Activated CD4-positive, alpha-beta T cell treated with anti-CD3 and anti-CD28 coated beads, Interleukin-2, Interleukin-4, amounts not matched to agents 100 ng/mL and 50 ng/mL, durations not matched to agents 16 hours and 8 hours (primary cell): ENCODE measurements around the gene C10orf90.
"Not testable (repeated sequence)": the region's sequence is repeated elsewhere in the genome, so short reads cannot be mapped to it uniquely, and the experiment has no call there.

Experiments used
- DNase-seq: peaks from one replicate; pipeline ENCODE4 v3.0.0-alpha.2; 2020; ENCODE audit warnings: low spot score

The C10orf90 gene

GRCh38 chr10:126583552-126584200, 86.8 kb downstream of the C10orf90 start:
- no peak for DNase-seq

- no peak for DNase-seq
These were observed 88.8 kb downstream of the C10orf90 start for GRCh38 chr10:126581648-126582046.

GRCh38 chr10:126580873-126581647, 89.4 kb downstream of the C10orf90 start:
- no peak for DNase-seq

- DNase-seq = no peak
These were observed 94.2 kb downstream of the C10orf90 start for GRCh38 chr10:126576336-126576735.

GRCh38 chr10:126570621-126571602, 99.6 kb downstream of the C10orf90 start:
- no peak for DNase-seq

- no peak for DNase-seq
These were observed 100.3 kb downstream of the C10orf90 start for GRCh38 chr10:126570245-126570570.

- no peak for DNase-seq
These were observed 100.8 kb downstream of the C10orf90 start for GRCh38 chr10:126569513-126570244.

GRCh38 chr10:126568809-126569385, 101.6 kb downstream of the C10orf90 start:
- DNase-seq = no peak

GRCh38 chr10:126565871-126566270, 104.6 kb downstream of the C10orf90 start:
- DNase-seq = no peak

GRCh38 chr10:126565441-126565840, 105.1 kb downstream of the C10orf90 start:
- no peak for DNase-seq

GRCh38 chr10:126564326-126564888, 106.1 kb downstream of the C10orf90 start:
- no peak for DNase-seq

- DNase-seq = no peak
These were observed 107.1 kb downstream of the C10orf90 start for GRCh38 chr10:126563361-126563760.

- DNase-seq = no peak
These were observed 108.4 kb downstream of the C10orf90 start for GRCh38 chr10:126561921-126562680.

GRCh38 chr10:126561294-126561920, 109.1 kb downstream of the C10orf90 start:
- no peak for DNase-seq

- DNase-seq = no peak
These were observed 111.6 kb downstream of the C10orf90 start for GRCh38 chr10:126558881-126559280.

- DNase-seq = no peak
These were observed 119.3 kb downstream of the C10orf90 start for GRCh38 chr10:126551202-126551601.

- DNase-seq = not testable (repeated sequence)
These were observed 119.9 kb downstream of the C10orf90 start for GRCh38 chr10:126550586-126550985.

GRCh38 chr10:126549344-126549743, 121.1 kb downstream of the C10orf90 start:
- no peak for DNase-seq

GRCh38 chr10:126544565-126544964, 125.9 kb downstream of the C10orf90 start:
- DNase-seq = no peak
